Left forelimb (tissue), 1 donor: ENCODE results near the gene DOCK3.

Experiments used
- DNase-seq: peaks from one replicate; pipeline ENCODE4 v3.0.0-alpha.2; 2018; ENCODE audit warnings: low spot score

The DOCK3 gene

GRCh38 chr3:51426921-51427320 lies 752.2 kb downstream of the DOCK3 start:
- DNase-seq, result no peak

GRCh38 chr3:51429138-51429537 lies 754.4 kb downstream of the DOCK3 start:
- no peak for DNase-seq
